HG02623 (cell line): Measurements from ENCODE around the gene PRPH.
"Not testable (repeated sequence)": the region's sequence is repeated elsewhere in the genome, so short reads cannot be mapped to it uniquely, and the experiment has no call there.

Source experiments
- ATAC-seq: cut with Tn5 transposase; IDR thresholded peaks from one replicate; pipeline ENCODE4 v1.9.1; 2021; ENCODE audit warnings: moderate library complexity; ENCODE audit not compliant: unreplicated experiment

The PRPH gene

DNA sequence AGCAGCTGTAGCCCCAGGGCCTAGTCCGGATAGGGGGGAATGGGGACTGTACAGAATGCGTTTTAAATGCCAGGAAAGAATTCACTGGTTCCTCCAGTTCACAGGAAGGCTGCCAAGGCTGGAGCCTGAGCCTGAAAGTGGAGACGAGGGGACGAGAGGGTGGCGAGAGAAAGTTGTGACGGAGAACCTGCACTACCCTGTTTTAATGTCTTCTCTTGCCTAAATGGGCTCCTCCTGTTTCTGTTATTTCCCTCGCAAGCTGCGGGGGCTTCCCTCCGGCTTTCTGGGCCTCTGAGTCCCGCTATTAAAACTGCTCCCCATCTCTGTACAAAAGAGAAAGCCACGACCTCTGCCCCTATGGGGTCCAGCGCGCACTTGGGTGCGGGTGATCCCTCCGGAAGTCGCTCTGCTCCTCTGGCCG, 37.5 kb downstream of the PRPH start:
- no peak for ATAC-seq

DNA sequence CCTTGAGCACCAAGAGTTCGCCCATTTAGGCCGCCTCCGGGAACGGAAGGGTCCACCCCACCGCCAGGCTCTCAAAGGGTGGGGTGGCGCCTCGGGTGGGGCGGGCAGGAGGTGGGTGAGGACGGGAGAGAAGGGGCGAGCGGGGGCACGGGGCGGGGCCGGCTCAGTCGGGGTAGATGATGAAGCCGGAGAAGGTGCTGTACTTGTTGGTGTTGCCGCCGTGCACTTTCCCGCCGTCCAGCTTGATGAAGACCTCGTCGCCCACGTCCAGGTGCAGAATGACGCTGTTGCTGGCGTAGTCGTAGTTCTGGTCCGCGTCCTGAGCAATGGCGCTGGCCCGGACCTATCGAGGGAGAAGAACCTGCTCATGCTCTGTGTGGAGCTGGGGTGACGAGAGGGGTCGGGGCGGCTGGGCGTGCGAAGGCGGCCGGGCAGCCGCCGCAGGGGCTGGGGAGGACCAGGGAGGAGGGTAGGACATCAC, 38.0 kb downstream of the PRPH start:
- no peak for ATAC-seq

DNA sequence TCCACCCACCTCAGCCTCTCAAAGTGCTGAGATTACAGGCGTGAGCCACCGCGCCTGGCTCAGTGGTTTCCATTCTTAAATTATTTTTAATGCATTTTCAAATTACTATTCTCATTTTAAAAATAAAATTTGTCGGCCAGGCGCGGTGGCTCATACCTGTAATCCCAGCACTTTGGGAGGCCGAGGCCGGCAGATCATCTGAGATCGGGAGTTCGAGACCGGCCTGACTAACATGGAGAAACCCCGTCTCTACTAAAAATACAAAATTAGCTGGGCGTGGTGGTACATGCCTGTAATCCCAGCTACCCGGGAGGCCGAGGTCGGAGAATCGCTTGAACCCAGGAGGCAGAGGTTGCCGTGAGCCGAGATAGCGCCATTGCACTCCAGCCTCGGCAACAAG, 38.8 kb downstream of the PRPH start:
- not testable (repeated sequence) for ATAC-seq

DNA sequence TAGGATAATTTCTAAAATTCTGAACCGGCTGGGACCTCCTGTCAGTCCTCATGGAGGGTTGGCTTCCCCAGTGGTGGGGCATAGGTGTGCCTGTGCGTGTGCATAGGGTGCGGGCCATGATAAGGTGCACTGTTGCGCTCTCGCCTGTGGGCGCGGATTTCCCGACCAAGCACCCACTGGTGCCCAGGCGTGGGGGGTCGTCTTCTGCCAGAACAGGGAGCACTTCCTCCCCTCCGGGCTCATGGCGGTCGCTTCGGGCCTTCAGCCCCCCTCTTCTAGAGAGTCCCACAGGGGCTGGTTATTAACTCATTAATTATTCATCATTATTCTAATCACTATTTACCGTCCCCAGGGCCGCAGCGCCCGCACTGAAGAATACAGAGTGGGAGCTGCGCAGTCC, 39.3 kb downstream of the PRPH start:
- no peak for ATAC-seq

DNA sequence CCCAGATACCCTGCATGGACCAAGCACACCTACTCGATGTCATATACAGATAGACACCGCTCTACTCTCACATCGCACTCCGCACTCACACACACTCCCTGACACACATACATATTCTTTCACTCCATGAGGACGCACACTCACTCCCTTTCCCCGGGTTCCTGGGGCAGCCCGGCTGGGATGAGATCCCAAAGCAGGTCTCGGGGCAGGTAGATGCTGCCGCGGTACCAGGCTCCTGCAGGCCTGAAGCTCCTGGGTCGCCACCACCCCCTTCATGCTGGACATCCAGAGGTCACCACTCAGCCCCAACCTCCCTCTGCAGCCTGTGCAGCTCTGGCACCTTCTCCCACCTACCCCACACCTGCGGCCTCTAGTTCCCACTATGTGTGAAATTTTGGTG, 39.7 kb downstream of the PRPH start:
- ATAC-seq, result no peak

DNA sequence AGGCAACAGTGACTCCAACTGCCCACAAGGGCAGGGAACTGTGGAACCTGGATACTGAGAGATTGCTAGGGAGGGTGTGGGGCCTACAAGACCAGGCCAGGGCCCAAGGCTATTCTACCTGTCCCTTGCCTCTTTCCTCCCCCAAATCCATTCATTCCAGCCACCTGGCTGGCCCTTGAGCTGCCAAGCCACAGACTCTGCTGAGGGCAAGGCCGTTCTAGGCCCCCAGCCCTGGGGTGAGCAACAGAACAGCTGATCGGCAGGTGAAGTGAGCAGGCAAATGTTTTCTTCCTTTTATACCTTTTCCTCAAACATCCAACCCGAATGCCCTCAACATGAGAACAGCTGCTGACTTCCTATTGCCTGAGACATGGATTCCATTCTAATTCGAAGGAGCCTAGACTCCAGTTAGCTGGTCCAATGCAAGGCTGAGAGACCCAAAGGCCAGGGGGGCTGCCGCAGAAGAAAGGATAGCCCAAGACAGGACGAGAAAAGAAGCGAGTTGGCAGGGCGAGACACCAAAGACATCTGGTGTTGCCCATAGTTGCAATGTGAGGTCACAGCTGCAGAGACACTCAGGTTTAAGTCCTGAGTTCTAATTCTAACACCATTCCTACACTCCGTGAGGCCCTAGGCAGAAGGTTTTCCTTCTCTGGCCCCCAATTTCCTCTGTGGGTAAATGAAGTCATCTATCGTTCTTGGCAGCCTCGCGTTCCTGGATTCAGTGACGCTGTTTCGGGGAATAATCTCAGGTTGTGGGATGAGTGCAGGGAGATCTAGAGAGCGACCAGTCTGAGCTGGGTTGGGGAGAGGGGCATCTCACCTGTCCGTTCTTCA, 40.4 kb downstream of the PRPH start:
- no peak for ATAC-seq

DNA sequence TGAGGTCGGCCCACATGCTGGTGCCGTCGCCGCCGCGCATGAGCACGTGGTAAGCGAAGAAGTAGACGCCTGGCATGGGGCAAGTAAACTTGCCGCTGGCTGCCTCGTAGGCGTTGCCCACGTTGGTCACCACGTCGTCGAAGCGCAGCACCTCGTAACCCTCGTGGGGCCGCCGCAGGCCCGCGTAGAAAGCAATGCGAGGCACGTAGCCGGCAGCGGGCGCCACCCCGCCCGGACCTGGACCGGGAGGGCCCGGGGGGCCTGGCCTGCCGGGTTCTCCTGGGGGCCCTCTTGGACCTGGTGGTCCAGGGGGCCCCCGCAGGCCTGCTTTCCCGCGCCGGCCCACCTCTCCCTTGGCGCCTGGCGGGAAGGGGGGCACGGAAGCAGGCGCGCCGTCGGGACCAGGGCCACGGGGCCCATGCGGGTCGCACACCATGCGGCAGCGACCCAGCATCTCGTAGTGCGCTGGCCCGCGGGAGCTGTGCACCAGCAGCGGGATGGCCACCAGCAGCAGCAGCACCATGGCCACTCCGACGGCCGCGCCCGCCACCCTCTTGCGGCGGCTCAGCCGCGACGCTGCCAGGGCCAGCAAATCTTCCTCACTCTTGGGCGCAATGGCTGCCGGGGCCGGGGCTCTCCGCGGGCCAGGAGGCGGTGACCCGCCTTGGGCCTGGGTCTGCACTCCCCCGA, 41.2 kb downstream of the PRPH start:
- ATAC-seq, result no peak

DNA sequence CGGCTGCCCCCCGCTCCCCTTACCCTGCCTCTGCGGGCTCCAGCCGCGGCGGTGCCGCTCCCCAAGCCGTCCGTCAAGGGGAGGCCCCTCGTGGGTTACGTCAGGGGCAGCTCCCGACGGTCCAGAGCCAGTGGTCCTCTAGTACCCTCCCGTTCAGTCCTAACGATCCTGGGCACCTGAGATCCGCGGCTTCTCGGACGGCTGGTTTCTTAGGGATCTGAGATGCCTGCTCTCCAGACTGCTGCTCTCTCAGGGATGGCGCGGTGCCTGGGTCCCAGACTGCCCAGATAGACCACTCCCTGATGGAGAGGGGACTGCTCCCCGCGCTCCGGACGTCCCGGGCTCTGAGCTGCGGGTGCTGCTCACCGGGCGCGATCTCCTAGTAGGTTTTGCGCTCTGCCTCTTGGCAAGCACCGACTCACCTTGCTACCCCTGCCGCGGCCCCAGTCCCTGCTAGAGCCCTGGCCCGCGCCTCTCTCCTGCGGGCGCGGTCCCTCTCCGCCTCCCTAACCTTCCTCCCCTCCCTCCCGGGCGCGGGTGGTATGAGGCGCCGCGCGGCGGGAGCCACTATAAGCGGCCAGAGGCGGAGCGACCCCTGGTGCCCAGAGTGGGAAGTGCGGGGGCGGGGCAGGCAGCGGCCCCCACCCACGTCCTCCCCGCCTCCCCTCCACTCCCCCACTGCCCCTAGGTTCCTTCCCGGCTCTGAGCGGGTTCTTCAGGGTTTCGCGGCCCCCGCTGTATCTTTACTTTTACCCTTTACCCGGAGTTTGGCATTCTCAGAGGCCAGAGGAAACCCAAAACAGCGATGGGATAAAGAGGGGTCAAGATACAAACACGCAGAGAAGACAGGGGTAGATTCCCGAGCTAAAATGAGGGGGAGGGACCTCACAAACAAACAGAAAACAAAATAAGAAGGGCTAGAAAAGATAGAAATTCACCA, 42.0 kb downstream of the PRPH start, which contains the start of gene C1QL4:
Gene C1QL4, minus strand, starts transcription at position 544 of the 940 bp plus-strand sequence. CDS start 711 bp downstream, outside the sequence.
- ATAC-seq, result no peak

DNA sequence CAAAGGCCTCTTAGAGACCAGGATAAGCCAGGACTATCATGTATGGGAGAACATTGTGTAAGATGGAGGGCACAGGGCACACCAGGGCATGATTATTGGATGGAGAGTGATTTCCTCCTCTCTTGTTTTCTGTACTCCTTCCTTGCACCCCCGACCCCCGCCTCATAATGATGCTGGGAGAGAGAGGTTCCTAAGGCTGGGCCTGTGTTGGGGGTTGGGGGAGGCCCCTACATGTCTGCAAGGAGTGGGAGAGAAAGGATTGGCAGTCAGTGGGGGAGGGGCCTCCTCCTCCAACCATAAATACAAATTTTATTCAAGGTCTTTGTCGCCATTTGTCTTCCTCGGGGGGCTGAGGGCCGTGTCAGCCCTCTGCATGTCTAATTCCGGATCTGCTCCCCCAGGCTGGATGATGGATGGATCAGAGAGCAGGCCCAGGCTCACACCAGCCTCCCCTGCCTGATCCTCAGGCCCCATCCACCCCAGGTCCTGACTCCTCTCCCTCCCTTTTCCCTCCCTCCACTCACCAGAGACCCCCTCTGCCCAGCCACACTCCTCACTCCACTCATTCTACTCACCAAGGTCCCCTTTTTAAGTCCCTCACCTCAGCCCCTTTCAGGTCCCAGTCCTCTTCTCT, 44.0 kb downstream of the PRPH start:
- ATAC-seq, result no peak

DNA sequence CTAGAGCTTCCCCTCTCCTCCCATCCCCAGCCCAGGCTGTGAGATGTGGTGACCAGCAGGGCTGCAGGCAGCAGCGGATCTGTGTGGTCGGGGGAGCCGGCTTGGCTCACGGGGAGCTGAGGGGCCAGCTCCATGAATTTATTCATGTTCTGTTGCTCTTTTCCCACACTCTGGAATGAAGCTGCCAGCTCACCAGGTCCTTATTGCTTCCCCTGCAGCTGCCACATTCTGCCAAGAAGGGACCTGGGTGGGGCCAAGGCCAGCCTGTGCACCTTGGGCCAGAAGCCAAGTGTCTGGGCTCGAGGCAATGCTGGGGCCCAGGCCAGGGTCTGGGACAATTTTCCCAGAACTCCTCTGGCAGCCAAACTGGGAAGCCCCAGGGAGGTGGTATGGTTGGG, 44.5 kb downstream of the PRPH start:
- ATAC-seq, result no peak

DNA sequence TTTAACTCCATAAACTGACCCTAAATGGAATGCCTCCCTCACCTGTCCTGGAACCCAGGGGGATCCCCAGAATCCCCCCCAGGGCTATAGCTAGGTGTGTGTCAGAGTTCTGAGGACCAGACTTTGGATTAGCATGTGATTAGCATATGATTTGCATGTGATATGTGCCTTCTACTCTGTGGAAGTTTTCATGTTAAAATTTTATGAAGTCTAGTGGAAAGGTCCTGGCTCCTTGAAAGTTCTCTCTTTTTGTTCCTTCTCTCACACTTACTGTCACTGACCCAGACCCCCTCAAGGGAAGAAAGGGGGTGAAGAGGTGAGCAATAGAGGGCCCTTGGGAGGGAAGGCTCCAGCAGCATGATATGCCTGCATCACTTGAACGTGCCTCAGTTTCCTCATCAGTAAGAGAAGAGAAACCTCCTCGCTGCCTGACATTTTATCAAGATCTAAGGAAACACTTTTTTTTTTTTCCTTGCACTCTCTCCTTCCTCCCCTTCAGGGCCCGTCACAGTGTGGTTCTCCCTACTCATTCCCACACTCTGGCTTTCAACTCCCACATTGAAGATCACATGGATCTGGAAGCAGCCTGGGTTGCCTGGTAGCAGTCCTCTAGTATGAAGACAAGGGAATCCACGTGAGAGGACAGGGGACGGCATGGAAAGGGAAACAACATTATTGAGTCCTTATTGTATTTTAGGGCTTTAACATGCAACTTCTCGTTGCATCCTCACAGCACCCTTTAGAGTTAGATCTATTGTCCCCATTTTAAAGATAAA, 45.3 kb downstream of the PRPH start:
- no peak for ATAC-seq

DNA sequence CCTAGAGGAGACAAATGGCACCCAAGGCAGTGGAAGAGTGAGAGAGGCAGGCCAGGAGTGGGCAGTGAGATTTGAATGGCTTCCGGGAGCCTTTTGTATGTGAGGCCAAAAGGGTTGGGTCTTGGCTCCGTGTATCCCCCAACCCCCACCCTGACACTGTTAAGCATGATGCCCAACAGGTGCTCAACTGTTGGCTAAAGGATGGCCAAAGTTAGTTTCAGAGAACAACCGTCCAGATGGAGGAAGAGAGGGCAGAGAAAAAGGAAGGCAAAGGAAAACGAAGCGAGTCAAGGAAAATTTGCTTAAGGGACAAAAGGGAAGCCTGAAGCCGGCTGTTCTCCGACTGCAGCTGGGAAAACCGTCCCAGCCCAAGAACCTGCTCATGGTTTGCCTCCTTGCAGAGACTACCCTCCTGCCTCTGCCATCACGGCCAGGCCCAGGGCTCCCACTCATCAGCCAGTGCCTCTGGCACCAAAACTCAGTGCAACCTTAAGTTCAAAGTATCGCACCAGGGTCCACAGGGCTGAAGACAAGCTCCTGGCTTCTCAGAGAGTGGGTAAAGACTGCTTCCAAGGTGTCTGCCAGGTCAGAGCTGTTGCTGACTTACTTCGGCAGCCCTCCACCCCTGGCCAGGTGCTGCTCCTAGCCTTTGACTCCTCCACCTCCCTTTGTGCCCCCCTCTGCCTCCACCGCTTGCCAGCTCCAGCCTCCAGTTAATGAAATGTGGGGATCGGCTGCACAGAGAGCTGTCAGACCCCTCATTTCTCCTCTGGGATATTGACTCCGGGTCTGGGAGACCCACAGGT, 46.2 kb downstream of the PRPH start:
- ATAC-seq, result no peak

DNA sequence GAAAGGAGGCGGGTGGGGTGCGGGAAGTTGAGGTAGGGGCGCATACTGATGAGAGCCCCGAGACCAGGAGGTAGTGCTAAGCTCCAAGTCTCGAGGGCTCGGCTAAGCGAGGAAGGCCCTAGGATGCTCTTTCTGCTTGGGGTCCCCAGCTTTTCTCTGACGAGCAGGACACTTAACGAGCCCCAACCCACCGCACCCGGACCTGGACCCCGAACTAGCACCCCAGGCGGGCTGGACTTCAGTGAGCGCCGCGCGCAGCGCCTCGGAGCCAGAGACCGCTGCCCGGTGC, 46.8 kb downstream of the PRPH start:
- no peak for ATAC-seq

DNA sequence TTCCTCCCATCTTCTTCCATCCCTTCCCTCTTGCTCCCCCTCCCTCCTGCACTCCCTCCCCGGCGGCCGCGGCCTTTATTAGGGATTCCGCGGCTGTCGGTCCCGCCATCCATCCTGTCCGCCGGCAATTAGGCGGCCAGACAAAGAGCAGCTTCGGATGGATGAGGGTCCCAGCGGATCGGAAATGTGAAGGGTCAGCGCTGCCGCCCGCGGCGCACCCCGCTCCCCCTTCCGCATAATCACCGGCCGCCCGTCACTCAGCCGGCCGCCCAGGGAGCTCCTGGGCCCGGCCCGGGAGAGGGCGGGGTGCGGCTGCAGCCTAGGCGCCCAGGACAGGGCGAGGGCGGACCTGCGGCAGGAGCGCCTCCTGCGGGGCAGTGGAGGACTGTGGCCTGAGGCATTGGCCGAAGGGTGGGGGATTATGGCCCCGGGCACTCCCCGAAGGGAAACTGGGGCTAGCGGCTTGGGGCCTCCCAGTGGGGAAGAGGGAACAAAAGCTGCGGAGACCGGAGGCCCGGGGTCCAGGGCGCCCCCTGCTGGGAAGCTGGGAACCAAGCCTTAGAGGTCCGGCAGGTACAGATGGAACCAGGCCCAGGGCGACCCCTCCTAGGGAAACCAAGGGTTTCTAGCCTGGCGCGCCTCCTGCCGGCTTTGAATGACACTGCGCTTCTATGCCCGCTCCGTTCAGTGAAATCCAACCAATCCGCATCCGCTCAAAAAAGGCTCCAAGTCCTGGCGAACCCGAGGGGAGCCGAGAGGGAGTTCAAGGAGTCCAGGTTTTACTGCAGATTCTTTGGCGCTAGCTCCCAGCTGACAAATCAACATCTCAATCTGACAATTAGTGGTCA, 47.3 kb downstream of the PRPH start:
- ATAC-seq, result peak; percentile 46

DNA sequence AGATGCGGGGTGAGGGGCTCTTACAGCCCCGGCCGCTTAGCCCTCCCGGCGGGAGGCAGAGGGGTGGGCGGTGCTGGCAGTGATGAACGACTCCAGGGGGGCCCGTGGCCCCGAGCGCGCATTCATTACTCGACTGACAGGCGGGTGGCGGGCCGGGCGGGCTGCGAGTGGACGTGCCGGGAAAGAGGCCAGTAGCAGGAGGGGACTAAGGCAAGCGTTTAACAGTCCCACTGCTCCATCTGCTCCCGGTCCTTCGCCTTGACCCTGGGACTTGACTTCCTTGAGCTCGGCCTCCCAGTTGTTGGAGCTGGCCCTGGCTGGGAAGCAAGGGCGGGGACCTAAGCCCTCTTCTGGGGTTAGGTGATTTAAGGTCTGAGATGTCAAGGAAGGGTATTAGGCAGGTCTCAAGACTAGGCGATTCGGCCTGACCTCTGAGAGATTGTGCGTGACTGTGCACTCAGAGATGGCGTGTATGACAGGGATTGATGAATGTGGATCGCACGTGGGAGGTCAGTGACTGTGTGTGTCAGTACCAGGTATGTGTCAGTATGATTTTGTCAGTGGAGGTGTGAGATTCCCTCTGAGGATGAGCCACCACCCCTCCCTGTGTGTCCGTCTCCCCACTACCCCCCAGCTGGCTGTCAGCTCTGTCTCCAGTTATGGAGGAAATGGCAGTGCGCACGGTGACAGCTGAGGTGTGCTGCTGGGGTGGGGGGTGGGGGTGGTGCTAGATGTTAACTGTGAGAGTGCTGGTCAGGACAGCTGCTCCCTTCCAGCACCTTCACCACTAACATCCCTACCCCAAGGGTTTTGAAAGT, 48.2 kb downstream of the PRPH start:
- no peak for ATAC-seq

DNA sequence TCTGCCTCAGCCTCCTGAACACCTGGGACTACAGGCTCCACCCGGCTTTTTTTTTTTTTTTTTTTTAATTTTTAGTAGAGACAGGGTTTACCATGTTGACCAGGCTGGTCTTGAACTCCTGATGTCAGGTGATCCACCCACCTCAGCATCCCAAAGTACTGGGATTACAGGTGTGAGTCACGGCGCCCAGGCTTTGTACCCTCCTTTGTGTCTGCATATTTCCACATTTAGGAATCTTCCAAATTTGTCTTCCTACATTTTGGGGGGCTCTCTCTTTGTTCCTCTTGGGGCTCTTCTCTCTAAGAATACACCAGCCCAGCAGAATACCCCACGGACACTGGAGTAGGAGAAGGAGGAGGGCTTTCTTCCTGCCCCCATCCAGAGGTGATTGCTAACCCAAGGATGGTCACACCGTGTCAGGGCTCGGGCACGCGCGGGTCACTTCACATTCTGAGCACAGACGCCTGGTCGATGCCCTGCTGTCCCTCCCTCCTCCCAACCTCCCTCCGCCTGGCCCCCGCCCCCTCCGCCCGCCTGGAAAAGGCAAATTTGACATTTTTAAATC, 49.6 kb downstream of the PRPH start:
- ATAC-seq, result no peak
